NT2/D1 (cell line): ENCODE measurements around the gene PTPRN2.

Experiments used
- SUZ12 ChIP-seq: IDR thresholded peaks from 2 replicates; pipeline ENCODE4 v1.6.1; 2011; ENCODE audit not compliant: insufficient read length, insufficient read depth; ENCODE audit errors: extremely low read depth
- ZNF274 ChIP-seq: IDR thresholded peaks from 2 replicates; pipeline ENCODE4 v1.6.1; 2011; ENCODE audit warnings: mild to moderate bottlenecking, low read depth, low read length

DNA sequence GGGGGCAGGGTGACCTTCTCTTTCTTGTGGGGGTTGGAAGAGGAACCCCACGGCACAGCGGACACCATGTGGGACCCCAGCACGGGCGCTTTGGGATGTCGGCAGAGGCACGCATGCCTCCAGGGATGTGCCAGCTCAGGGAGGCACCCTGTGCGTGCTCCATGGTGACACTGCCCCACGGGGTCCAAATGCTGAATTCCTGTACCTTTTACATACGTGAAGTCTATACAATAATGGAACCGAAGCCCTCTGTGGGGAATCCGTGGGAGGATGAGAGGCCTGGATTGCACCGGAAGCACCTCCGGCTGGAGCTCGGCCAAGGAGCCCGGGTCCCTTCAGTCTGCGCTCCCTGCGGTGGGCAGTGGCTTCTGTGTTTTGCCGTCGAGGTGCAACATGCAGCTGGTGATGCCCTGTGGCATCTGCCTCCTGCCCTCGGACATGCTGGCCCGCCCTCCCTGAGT, 726.6 kb downstream of the PTPRN2 start:
- no peak for TF ChIP-seq SUZ12
- TF ChIP-seq ZNF274, result no peak
